GM13976 (cell line): ENCODE measurements around the gene CLBA1.
"Not testable (repeated sequence)": the region's sequence is repeated elsewhere in the genome, so short reads cannot be mapped to it uniquely, and the experiment has no call there.

Experiments used
- DNase-seq: peaks from one replicate; pipeline ENCODE4 v3.0.0; 2012; ENCODE audit warnings: low spot score
- in situ Hi-C: fragments of 300-500 bp; cut with MboI; formaldehyde crosslinking; loops from one replicate; pipeline ENCODE4 v1.12.0; 2022; ENCODE audit warnings: low sequenced_read_pairs, mixed read lengths, inconsistent platforms; ENCODE audit not compliant: unreplicated experiment
- TF ChIP-seq, protein P1 (sequence below): IDR thresholded peaks from 2 replicates; pipeline ENCODE4 v1.5.1; 2012; ENCODE audit warnings: borderline replicate concordance, mild to moderate bottlenecking; ENCODE audit not compliant: insufficient read depth; ENCODE audit errors: extremely low read depth, missing control alignments, control extremely low read depth

Gene CLBA1

GRCh38 chr14:105023791-105024480, 38.3 kb downstream of the CLBA1 start:
- in situ Hi-C loops: no loop called here
- TF ChIP-seq, protein P1, sequence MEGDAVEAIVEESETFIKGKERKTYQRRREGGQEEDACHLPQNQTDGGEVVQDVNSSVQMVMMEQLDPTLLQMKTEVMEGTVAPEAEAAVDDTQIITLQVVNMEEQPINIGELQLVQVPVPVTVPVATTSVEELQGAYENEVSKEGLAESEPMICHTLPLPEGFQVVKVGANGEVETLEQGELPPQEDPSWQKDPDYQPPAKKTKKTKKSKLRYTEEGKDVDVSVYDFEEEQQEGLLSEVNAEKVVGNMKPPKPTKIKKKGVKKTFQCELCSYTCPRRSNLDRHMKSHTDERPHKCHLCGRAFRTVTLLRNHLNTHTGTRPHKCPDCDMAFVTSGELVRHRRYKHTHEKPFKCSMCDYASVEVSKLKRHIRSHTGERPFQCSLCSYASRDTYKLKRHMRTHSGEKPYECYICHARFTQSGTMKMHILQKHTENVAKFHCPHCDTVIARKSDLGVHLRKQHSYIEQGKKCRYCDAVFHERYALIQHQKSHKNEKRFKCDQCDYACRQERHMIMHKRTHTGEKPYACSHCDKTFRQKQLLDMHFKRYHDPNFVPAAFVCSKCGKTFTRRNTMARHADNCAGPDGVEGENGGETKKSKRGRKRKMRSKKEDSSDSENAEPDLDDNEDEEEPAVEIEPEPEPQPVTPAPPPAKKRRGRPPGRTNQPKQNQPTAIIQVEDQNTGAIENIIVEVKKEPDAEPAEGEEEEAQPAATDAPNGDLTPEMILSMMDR: no peak

DNA sequence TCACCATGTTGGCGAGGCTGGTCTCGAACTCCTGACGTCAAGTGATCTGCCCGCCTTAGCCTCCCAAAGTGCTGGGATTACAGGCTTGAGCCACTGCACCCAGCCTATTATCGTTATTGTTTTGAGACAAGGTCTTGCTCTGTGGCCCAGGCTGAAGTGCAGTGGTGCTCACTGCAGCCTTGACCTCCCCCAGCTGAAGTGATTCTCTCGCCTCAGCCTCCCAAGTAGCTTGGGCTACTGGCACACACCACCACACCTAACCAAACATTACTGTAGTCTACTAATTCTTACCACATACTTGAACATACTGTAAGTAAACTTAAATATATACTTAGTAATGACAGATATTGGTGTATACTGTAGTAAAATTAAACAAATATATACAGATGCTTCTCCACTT, 39.8 kb downstream of the CLBA1 start:
- in situ Hi-C loops: no loop called here
- TF ChIP-seq, protein P1: no peak
- no peak for DNase-seq

More at GRCh38 chr14:105023791-105024480, 38.3 kb downstream of the CLBA1 start:
- no peak for DNase-seq

- TF ChIP-seq, protein P1: no peak
- in situ Hi-C loops: no loop called here
- DNase-seq: peak; percentile 68
These were observed 40.6 kb downstream of the CLBA1 start for GRCh38 chr14:105026033-105026785.

- TF ChIP-seq, protein P1: no peak
- in situ Hi-C loops: no loop called here
- no peak for DNase-seq
These were observed 41.4 kb downstream of the CLBA1 start for GRCh38 chr14:105026802-105027563.

GRCh38 chr14:105027718-105028117, 42.1 kb downstream of the CLBA1 start:
- in situ Hi-C loops, DNase-seq: not testable (repeated sequence)

- in situ Hi-C loops: no loop called here
- TF ChIP-seq, protein P1: no peak
- no peak for DNase-seq
These were observed 42.8 kb downstream of the CLBA1 start for GRCh38 chr14:105028251-105028927.

DNA sequence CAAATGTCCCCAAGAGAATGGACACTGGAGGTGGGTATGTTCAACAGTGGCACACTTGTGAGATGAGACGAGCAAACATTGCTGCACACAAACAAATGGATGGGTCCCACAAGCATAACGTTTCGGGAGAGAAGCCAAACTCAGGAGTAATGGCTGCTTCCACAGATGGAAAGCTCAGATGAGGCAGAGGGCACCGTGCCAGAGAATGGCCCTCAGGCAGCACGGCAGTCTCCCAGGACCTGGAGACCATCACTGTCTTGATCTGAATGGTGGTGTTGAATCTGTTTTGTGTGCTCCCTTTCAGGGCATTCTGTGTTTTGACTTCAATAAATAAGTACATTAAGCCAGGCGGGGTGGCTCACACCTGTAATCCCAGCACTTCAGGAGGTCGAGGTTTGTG, 43.8 kb downstream of the CLBA1 start:
- in situ Hi-C loops: no loop called here
- no peak for DNase-seq
- TF ChIP-seq, protein P1: no peak
